IPS-NIHi7 (cell line): ENCODE data around the gene MBNL1.

ENCODE experiments used
- DNase-seq: peaks from one replicate; pipeline ENCODE4 v3.0.0; 2012; ENCODE audit warnings: mixed read lengths; ENCODE audit errors: extremely low spot score

The MBNL1 gene

DNA sequence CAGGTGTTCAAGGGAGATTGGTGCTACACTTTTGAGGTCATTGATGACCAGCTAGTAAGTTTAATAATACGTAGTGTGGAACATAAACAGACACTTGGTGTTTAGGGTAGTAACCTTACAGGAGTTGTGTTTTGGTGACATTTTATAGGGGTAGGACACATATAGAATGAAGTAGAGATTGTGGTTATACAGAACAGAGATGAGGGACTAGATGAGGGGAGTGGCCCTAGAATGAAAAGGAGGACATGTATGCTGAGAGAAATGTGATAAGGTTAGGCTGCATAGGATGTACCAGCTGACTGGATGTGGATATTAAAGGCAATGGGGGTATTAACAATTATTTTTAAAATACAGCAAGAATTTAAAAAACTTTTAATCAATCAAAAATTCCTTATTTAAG is 8.0 kb downstream of the MBNL1 start:
- no peak for DNase-seq

DNA sequence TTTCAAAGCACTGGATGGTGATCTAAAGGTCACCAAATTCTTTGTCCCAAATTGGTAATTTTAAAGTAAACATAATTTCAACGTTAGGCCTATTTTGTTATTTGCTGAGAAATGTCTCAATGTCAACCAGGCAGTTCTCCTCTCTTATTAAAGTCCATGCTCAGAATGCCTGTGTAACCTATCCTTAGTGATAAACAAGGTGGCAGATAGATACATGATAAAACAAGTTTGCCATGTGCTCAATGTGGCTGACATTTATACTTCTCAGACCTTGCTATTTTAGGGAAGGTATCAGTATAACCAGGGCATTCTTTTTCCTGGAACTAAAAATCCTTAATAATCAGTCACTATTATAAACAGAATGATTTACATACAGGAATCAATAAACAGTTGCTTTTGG is 8.5 kb downstream of the MBNL1 start:
- DNase-seq, result no peak

DNA sequence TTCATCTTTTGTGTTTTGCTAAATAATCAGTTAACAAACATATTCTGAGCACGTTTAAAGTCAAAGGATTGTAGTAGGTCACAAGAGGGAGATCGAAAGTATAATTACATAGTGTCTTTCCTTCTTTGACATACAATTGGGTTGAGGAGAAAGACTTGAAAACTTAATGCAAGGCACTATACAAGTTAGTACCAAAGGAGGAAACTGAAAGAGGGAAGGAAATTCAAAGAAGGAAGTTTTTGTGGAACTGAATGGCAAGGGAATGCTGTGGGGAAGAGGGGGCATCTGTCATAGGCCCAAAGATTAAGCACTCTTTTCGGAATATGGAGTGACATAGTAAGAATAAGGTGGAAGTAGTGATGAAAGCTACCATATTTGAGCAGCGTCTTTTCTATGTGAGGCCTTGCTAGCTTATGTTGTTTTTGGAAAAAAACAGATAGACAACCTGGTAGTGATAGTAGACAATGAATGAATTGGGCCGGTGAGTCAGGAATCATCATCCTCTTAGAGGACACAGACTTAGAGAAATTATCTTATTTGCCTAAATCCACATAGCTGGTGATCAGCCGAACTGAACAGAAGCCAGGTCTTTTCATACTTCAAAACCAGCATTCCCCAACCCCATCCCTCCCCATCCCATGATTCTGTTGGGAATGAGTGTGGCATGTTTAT is 10.2 kb downstream of the MBNL1 start:
- no peak for DNase-seq

DNA sequence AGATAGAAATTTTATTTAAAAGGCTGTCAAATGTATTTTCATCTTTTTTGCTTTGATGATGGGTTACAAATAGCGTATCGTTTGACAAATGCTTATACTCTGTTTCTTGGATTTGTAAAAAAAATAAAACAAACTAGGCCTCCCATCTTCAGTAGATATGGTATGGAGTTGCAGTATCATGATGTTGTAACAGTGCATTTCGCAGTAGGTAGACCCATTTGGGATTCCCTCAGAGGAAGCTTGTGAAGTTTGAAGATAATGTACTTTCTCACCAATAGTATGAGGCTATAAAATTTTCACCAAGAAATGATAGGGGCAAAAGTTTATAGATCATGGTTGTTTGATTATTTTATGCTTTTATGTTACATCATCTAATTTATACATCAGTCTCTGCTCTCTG is 10.8 kb downstream of the MBNL1 start:
- DNase-seq, result no peak

DNA sequence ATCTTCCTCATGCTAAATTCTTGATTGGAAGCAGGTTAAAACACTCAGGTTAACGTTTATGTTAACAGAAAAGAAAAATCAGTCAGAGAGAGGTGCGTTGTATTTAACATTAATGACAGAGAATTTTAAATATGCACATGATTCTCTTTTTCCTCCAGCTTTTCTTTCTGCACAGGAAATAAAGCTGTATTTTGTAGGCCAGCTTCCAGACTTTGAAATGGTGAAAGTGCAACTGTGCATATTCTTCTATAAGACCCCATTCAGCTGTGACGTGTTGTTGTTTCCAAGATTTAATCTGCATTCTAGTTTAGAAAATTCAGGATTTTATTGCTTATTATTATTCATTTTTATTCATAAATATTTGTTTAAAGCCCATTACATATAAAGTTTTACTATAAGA is 11.8 kb downstream of the MBNL1 start:
- DNase-seq, result no peak

DNA sequence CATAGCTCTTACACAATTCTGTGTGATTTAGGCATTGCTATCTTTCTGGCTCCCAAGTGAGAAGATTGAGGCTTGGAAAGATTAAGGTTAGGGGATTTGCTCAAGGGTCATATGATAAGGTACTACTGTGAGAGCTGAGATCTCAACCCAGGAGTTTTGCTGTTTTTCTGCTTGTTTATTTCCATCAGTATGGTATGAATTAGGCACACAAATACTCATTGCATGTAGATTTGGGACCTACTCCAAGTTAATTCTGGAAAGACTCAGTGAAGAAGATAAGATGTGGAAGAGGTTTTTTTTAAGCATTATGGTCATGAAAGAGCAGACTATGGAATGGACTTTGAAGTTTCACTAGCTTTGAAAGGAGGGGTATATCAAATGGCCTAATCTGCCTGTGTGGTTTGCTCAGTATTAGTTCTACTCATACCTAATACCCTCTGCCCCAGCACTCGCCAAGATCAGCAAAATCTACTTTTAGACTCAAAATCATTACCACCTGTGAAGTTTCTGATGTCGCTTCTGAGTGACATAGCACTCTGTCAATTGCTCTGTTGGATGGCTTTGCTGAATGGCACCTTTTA is 12.5 kb downstream of the MBNL1 start:
- DNase-seq, result no peak

DNA sequence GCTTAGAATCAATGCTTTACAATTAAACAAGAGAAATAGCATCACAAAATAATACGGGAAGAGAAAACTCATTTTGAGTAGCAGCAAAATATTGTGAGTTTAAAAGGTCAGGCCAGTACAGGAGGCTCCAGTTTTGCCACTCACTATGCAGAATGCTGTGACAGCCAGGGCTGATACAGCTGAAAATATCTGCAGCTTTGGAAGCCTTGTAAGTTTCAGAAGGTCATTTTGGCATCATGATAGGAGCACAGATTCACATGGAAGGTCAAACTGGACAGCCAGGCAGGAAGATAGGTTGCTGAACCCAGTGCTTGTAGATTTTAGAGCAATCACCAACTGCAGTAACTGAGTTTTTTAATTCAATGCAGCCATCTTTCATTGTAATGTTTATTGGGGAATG is 14.1 kb downstream of the MBNL1 start:
- no peak for DNase-seq

DNA sequence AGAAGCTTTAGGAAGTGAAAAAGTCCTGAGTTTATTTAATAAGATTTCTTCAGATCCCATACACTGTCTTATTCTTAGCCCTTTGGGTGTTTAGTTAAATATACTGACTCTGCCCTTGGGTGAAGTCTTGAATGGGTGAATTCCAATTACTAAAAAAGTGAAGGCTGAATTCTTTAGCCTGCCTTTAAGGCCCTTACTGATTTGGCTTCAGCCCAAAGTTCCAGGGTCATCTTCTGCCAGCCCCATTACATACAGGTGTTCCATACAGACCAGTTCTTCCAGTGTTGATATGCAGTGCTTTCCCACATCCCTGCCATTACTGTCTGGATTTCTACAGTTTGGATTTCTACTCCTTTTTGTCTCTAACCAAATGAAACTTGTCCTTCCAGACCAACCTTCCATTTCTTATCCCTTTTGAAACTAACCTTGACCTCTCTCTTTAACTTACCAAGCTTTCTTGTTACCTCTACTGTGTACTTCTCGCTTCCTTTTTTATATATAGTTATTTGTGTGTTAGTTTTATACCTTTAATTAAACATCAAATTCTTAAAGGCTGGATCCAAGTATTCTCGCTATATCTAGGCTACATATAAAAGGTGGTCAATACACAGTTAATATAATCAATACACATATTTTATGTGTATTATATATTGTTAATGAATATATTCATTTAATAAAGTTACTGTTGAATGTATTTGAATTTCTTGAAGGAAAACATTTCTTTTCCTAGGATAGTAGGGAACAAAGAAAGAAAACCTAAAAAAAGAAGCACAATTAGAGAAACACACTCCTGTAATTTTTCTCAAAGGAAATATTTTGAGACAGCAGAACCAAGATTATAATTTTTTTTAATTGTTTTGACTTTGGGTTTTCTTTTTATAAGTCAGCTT is 15.0 kb downstream of the MBNL1 start:
- DNase-seq, result no peak

DNA sequence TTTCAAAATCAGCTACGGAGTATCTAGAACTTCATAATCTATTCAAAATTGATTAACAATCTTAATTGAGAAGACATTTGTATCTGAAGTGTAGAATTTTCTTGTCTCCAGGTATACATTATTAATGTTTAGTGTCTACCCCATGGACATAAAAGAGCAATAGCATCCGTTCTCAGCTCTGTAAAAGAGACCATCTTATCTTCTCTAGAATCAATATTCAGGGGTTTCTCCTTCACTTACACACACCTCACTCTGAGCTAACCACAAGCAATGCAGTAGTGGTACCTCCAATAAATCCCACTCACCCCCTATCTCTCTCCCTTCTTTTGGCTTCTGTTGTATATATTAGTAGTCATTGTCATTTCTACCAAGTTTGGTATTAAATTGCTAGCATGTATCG is 16.2 kb downstream of the MBNL1 start:
- no peak for DNase-seq

DNA sequence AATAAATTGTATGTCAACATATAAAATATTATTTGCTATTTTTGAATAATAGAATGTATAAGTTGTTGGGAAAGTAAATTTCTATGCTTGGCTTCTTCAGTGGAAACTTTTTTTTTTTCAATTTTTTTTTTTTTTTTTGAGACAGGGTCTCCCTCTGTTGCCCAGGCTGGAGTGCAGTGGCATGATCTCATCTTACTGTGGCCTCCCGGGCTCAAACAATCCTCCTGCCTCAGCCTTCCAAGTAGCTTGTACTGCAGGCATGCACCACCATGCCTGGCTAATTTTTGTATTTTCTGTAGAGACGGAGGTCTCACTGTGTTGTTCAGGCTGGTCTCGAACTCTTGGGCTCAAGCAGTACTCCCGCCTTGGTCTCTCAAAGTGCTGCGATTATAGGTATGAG is 16.8 kb downstream of the MBNL1 start:
- DNase-seq, result no peak

DNA sequence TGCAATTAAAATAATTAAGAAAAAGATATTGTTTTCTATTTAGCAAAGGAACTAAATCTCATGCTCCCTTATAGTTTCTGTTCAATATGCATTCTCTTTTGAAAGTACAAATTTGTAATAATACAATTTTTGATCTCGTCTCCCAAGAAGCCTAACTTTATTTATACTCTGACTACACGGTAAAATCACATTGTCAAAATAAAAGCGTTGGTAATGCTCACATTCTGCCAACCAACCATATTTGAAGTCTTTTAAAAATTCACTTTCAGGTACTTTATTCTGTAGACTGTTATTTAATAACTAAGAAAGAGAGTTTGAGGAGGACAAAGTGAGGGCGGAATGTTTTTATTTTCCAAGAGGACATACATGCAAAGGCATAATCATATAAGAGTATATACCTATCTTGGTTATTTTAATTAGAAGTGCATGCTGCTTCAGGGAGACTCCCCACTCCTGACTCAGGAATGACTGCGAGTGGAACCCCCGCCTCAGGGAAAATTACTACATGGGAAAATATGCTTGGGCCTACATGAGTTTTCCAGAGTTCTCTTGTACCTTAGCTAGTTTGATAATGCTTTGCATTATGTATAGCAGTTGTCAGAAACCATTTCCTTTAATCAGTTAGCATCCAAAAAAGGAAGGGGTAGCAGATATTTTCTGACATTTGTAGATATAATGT is 19.3 kb downstream of the MBNL1 start:
- no peak for DNase-seq

DNA sequence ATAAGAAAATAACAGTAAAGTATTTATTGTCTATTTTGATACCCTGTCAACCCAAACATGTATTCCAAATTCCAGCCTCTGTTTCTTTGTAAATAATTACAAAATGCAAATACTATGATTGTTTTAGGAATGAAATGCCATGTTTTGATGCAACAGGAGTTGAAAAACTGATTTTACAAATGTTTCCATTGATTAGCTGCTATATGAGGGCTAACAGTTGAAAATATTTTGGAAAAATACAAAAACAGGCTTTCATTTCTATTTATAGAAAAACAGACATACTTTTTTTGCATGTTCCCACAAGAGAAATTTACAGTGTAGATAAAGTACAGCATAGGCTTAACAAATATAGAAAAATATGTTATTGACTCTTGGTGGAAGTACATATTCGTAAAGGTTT is 20.0 kb downstream of the MBNL1 start:
- DNase-seq, result no peak

DNA sequence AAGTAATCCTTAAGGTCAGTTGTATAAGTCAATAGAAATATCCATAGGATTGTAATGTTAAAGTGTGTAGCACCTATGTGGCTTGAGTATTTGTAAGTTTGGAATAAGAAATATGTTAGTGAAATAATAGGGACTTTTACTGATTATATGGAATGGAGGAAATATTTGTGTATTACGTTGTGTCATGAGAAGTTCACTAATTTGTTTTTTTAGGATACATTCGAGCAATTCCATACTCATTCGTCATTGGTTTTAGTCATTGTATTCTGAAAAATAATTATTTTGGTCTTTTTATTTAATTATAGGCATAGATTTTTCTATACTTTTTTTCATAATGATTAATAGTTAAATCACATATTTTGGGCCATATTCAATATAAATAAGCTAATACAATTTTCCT is 21.0 kb downstream of the MBNL1 start:
- no peak for DNase-seq

DNA sequence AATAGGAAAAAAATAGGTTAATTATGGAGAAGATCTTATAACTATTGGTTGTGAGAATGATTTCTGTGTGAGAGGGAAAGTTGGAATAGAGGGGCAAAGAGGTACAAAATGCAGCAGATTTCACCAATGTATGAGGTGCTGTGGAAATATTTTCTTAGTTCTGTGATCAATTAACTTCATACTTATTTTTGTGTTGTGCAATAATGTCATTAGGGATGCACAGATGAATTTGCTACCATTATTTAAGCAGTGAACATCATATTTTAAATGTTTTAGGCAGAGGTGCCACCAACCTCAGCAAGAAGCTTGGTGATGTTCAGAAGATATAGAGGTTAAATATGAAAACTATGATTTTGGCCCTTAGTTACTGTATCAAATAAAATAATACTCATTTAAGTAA is 21.6 kb downstream of the MBNL1 start:
- no peak for DNase-seq

DNA sequence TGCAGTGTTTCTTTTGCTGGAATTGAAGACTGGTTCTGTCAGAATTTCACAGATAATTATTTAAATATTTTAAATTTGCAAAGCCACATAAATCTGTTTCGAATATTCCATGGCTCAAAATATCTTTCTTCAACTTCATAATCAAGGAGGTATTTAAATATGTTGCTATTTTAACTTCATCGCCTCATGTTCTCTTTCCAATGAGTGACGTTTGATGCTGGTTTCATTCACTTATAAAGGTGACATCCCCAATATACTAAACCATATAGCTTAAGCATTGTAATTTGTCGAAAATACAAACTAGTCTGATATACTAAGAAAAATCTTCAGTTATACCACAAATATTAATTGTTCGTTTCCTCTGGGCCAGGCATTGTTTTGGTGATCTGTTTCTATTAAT is 22.5 kb downstream of the MBNL1 start:
- no peak for DNase-seq

DNA sequence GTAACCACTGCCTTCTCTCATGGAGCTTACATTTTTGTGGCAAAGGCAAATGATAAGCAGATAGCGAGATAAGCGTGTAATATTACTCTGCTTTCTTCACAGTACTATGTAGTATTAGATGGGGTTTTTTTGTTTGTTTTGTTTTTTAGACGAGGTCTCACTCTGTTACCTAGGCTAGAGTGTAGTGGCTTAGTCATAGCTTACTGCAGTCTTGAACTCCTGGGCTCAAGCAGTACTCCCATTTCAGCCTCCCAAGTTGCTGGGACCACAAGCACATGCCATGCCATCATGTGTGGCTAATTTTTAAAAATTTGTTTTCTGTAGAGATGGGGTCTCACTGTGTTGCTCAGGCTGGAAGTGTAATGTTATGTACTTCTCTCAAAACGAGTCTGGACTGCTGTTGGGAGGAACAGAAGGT is 22.9 kb downstream of the MBNL1 start:
- no peak for DNase-seq

DNA sequence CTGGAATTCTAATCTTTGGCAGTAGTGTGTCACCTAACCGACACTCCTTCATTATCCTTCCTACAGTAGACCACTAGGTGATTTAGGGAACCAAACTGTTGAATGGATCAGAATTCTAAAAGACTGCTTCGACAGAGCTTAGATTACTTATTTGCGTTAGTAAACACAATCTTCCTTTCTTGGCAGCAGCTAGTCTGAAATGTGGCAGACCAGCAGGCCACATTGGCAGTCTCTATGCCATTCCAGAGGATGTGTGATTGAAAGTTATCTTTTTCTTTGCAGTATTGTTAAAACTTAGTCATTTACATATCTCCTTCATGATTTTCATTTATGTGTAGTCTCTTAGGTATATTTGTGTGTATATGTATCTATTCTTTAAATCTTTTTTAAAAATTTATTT is 23.6 kb downstream of the MBNL1 start:
- DNase-seq, result no peak

DNA sequence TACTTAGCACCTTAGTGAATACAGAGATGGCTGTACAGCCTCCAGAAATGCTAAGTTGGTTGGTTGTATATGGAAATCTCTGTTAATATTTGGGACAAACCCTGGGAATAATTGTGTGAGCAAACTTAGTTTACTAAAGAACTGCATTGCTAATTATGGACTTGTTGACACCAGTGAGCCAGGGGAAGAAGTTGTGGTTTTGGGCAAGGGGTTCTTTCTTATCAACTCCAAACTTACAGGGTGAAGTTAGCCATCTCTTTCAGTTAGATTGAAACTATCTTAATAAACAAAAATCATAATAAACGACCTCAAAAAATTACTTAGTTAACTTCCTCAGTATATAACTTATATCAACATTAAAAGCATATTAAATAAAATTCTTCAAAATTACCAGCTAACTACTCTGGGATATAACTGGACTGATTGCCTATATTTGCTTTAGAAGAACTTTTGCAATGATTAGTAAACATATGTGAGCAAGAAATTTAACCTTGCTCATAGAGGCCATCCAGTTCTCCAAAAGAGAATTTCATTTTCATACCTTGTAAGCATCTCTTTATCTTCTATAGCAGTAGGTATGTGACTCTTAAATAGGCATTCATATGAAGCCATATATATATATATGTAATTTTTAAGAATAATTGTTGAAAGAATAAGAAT is 24.7 kb downstream of the MBNL1 start:
- DNase-seq, result no peak

DNA sequence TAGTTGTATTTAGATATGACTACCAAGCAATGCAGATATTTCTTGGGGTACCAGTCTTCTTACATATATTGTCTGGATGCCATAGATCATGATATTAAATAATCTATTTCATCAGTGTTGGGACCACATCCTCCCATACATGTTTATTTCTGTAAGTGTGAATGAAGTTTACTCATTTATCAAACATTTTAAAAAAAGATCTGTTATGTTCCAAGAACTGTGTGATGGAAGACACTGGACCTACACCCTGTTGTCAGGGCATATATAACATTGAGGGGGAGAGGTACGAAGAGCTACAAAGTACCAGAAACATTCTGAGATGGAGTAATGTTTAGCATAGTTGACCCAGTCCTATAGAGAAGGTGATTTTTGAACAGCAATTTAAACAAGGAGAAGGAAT is 26.6 kb downstream of the MBNL1 start:
- no peak for DNase-seq

DNA sequence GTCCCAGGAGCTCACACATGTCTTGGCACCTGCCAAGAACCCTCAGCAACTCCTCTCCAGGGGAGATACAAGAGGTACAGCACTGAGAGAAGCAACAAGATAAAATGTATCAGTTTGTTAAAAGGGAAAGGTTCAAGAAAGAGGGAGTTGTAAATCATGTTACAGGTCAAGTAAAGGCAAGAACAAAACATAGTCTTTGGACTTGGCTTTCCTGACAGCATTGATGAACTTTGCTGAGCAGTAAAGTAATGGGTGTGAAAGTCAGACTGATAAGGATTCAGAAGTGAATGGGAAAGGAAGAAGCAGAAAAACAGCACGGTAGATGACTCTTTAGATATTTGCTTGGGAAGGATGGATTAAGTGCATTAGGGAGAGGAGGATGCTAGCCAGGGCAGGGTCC is 27.1 kb downstream of the MBNL1 start:
- no peak for DNase-seq

DNA sequence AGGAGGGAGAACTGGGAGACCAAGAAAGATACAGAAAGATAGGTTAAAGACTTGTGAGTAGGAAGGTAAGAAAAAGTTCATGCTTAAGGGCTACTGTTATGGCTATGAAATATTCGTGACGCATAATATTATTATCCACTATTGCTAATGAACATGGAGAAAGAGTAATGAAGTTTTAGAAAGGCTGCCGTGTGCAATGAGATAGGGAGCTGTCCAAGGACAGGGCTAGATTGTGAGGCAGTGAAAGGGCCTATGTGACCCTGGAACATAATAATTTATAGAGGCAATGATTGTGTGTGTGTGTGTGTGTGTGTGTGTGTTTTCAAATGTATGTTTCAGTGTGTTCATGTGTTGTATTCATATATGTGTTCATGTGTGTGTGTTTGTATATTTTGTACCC is 27.7 kb downstream of the MBNL1 start:
- no peak for DNase-seq

DNA sequence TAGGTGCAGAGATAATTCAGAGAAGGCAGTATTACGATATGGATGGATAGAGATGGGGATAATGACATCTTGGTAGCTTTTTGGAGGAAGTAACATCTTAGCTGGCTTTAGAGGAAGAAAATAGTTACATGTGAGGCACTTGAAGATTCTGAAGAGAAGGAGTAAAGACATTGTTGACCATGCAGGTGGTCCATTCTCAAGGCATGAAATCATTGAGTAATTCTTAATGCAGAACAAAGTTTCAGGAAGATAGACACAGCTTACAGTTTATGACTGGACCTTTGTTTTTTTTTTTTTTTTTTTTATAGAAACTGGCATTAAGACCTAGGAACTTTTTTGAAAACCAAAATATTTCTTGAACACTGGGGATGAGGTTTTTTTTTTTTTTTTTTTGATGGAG is 28.2 kb downstream of the MBNL1 start:
- DNase-seq, result no peak
